GM10847 (cell line): ENCODE results near the gene IL10.

Source experiments
- POLR2A ChIP-seq: IDR thresholded peaks from 2 replicates; pipeline ENCODE4 v1.6.1; 2011; ENCODE audit not compliant: insufficient read length; ENCODE audit errors: extremely low read depth

Gene IL10

DNA sequence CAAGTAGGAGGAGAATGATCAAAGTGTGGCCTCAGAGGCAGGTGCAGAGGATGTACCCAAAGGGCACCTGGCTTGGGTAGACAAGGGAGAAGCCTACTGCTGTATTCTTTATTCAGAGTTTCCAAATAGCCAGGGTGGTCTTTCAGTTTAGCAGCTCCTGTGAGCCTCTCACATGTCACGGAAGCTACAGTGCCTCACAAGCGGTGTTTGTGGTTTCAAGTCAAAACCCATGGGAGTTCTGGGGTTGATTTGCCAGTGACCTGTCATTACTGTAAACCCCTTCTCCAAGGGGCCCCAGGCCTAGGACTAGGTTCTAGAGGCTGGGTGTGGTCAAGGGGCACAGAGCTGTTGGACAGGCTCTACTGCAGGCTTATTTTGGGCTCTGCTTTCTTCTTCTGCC lies 10.2 kb upstream of the IL10 start:
- TF ChIP-seq POLR2A, result no peak

DNA sequence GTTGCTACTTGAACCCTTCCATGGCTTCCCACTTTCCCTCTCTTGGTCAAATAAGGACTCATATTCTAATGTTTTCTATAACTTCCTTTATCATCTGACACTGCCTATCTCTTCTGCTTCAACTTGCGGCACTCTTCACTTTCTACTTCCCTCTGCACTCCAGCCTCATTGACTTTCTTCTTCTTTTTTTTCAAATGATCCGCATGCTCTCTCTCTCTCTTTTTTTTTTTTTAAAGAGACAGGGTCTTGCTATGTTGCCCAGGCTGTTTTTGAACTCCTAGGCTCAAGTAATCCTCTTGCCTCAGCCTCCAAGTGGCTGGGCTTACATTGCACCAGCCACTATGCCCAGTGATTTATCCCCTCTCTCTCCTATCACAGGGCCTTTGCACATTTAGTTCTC lies 7.3 kb upstream of the IL10 start:
- no peak for TF ChIP-seq POLR2A

DNA sequence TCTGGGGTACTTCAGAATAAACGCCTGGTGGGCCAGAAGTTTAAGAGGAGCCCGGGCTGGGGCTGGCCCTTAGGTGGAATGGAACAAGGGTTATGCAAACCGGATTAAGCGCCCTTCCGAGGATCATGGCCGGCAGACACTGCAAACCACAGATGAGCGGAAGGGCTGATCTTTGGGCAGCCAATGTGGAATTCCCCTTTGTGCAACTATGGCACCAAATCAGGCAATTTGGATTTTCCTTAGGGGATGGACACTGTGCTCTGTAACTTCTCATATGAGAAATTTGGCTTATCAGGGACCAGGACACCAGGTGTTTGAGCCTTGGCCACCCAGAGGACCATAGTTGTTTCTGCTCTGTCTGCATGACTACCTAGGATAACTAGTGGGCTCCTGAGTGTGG lies 5.7 kb upstream of the IL10 start:
- TF ChIP-seq POLR2A, result no peak

DNA sequence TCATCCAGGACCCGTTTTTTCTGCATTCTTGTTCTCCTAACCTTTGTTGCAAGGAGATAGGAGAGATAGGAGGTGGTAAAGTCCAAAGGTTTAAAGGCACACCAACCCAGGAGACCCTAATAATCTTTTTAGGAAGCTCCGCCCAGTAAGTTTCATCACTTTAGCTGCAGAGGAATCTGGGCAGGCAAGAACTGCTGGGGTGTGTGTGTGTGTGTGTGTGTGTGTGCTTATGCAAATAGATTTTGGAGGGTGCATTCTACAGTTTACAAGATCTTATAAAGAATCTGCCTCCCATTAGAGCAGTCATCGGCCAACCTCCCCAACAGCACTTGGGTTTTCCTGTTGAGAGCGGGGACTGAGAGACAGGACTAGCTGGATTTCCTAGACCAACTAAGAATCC lies 3.9 kb upstream of the IL10 start:
- no peak for TF ChIP-seq POLR2A

DNA sequence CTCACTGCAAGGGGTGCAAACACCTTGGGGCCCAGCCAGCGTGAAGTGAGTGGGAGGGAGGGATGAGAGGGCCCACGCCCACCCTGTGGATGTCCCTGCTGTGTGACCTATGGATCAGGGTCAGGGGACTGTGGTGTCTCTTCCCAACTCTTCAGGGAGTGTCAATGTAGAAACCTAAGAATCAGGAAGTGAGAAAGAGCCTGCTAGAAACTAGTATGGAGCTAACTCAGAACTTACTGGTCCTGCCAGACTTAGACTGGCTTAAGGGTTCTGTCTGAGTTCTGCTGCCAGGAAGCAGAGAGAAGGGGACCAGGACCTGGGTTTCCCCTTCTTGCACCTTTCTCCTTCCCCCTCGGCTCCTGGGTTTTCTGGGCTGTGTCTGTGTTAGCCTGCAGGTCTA lies 1.8 kb upstream of the IL10 start:
- TF ChIP-seq POLR2A, result no peak

DNA sequence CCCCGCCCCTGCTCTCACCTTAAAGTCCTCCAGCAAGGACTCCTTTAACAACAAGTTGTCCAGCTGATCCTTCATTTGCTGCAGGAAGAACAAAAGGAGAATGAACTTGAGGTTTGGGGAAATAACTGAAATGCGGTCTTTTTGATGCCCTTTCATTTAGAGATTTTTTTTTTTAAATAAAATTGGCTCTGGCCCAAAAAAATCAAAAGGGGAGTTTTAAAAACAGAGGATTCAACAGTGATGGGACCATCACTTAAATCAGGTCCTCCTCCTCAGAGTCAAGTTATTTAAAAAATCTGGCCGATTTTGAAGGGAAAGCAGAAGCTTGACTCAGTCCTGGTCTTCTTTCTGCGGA lies 979 bp downstream of the IL10 start:
- TF ChIP-seq POLR2A, result no peak

DNA sequence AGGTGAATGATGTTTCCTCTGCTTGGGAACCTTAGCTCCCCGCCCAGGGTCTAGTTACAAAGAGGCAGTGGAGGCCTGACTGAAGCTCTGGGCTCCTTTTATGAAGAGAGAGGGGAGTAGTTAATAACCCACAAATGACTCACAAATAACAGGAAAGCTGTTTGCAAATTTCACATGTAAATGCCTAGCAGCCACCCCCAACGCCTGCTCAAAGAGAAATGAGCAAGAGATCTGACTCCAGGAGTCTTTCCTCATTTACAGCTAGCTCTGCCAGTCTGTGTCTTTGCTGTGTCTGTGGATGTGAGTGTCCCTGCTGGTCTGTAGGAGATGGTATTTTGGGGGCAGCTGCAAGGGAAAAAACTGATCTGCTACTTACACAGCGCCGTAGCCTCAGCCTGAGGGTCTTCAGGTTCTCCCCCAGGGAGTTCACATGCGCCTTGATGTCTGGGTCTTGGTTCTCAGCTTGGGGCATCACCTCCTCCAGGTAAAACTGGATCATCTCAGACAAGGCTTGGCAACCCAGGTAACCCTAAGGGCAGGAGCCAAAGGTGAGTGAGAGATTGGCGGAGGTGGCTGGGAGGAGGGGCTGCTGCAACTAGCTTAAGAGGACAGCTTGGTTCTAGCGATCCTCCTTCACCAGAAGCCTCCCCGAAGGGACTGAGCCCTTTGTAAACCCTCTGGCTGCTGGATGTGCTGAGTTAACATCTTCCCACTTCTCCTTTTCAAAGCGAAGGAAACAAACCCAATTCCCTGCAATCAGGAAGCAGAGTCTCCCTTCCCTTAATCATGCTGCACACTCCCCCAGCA lies 1.6 kb downstream of the IL10 start, which contains the start of gene IL19:
Gene IL19 (plus strand): TSS at position 243 of the 807 bp plus-strand sequence. CDS start 65,890 bp downstream, outside the sequence.
- TF ChIP-seq POLR2A, result peak; percentile 42

DNA sequence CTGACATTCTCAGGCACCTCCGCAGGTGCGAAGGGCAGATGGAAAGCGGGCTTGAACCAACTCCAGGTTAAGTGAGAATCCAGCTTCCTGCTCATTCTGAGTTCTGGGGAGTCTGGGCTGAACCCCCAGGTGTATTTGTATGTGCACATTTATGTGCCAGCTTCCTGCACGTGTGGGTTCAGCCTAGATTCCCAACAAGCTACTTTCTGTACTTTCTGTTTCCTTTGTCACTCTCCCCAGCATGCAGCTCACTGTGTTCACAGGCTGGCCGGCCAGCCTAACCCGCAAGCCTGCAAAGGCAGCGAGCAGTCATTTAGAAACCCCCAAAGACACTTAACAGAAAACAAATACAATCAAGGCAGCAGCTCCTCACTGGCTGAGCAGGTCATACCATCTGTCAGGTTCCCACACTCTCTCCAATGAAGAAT lies 3.0 kb downstream of the IL10 start:
- TF ChIP-seq POLR2A, result no peak

DNA sequence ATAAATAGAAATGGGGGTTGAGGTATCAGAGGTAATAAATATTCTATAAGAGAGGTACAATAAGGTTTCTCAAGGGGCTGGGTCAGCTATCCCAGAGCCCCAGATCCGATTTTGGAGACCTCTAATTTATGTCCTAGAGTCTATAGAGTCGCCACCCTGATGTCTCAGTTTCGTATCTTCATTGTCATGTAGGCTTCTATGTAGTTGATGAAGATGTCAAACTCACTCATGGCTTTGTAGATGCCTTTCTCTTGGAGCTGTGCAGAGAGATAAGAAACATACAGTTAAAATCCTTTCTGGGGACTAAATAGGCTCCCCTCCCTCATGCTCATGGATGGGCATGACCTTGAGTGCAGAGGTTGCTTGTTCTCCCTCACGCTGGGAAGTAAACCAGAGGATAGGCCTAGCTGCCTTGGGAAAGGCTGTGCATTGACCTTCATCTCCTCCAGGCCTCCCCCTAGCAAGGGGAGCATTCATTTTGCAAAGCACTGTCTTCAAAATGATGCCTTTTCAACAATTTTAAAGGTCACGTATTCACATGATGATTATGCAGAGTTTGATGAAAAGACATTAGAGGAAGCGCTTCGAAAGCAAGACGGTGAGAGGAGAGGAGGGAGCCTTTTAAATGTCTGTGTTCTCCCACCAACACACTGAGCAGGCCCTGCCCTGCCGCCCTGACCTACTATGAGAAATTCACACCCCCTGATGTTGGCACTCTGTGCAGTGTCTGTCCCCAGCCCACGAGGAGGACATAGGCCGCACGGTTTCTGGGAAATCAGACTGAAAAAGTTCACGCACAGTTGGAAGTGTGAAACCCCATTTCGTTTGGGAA lies 3.6 kb downstream of the IL10 start:
- no peak for TF ChIP-seq POLR2A

DNA sequence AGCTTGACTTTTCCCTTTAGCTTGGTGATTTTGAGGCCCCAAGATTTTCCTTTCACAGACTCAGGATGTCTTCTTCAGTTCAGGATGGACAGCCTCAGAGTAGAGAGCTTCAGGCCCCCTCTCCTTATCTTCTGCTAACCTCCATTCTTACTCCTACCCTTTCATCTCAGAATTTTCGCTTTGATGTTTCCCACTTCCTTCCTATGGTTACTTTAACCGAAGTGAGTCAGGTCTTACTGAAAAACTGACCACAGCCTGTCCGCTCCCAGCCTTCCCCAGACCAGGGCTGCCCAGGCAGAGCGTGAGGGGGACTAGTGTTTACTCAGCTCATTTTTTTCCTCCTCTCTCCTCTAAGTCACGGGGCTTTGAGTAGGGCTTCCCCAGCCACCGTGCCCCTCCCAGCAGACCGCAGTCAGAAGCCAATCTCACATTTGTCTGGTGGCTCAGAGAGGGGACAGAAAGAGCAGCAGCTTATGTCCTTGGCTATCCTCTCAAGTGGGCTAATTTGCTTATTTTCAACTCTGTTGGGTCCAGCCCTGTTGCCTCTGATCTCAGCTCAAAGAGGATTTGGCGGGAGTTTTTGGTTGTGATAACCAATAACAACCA lies 5.9 kb downstream of the IL10 start:
- no peak for TF ChIP-seq POLR2A

DNA sequence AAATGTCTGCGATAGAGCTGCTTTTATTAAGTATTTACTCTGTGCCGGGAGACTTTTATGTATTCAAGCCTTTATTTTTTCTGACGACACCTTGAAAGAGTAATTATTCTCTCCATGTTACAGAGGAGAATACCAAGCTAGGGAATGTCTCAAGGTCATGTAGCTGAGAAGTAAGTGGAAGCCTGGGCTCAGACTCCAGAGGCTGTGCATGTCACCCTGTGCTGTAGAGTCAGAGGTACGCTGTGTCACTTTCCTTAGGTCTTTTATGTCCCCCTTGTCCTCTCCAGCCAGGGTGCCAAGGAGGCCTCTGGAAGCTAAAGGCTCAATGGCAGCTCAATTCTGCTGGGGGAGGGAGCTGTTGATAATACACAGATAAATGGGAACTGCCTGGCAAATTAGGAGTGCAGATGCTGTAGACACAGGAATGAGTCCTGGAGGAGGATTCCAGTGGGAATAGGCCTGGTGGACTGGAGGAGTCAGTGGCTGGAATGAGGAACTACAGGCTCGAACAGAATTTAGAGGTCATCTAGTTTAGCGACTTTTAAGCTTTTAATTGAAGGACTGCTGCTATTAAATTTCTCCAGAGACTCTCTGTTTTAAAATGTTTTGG lies 11.0 kb downstream of the IL10 start:
- no peak for TF ChIP-seq POLR2A

DNA sequence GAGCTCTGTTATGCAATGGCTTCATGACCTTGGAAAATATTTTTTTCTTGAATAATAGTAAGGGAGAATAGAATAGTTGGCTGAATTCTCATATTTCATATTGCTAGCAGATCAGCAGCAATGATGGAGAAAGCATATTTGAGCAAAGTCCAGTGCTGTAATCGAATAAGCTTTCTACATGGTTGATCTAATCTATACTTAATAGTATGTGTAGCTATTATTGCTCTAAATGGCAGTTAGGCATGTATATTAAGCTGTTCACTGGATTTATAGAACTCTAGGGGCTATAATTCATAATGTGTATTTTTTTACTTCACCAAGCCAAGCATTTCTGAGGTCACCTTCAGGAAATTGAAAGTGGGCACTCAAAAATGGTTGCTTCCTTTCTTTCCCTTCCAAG lies 11.7 kb downstream of the IL10 start:
- no peak for TF ChIP-seq POLR2A

DNA sequence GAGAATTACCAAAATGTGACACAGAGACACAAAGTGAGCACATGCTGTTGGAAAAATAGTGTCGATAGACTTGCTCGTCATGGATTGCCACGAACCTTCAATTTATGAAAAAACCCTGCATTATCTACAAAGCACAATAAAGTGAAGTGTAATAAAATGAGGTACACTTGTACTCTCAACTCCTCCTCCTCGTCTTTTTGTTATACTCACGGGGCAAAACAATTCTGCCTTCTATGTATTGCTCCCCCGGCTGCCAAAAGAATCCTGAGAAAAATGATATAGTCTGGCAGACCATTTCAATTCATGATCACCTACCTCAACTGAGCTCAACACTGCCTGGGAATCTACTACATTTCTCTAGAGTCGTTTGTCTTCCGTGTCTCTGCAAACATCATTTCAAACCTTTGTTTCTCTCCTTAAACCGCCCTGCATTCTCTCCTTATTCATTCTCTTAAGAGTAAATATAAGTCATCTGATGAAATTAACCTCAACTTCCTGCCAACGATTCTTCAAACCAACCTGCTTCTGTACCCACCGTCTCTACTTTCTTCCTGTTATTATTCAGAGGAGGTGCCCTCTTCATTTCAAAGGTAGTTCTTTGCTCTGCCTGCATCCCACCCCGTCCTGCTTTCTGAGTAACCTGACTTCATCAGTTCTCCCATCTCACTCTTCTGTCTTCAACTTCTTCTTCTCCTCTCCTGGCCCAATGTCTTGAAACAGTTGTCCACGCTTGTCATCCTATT lies 14.6 kb downstream of the IL10 start:
- TF ChIP-seq POLR2A, result no peak

DNA sequence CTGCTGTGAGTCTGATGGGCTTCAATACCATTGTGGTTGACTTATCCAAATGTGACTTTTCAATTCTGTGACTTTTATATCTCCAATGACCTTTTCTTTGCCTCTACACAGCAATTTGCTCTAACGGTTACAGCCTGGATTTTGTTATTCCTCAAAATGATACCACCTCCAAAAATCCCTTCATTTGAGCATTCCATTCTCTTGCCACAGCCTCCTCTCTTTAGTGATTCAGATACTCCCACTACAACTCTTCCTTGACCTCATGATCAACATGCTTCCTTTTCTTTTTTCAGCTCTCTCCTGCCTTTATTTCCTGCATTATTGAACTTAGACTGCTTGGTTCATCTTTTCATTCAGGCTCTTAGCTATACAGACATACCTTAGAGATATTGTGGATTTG lies 18.3 kb downstream of the IL10 start:
- no peak for TF ChIP-seq POLR2A

DNA sequence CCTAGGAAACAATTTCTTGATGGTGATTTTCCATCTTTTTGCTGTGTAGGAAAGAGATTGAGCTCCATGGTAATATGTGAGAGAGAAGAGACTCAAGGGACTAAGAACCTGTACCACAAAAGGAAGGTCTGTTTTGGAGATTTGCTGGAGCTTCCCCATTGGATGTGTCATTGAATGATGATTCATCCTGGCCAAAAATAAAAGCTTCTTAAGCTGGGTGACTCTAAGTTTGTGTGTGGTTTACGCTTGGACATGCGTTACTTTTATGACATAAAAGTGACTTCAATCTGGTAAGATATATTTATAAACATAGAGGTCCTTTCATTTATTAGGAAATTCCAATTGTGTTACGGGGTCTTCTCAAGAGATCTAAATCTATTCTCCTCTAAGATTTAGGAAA lies 19.2 kb downstream of the IL10 start:
- no peak for TF ChIP-seq POLR2A
